DND-41 (cell line): ENCODE measurements around the gene KICS2.

Experiments
- EZH2 ChIP-seq: IDR thresholded peaks from 3 replicates; pipeline ENCODE4 v1.6.1; 2012; ENCODE audit warnings: borderline replicate concordance, low read depth, mild to moderate bottlenecking, moderate library complexity, low read length, inconsistent platforms; ENCODE audit not compliant: severe bottlenecking
- TF ChIP-seq, protein P1 (sequence below): IDR thresholded peaks from 2 replicates; pipeline ENCODE4 v1.5.1; 2012; ENCODE audit warnings: borderline replicate concordance, low read length, moderate library complexity, mild to moderate bottlenecking; ENCODE audit not compliant: poor library complexity, severe bottlenecking; ENCODE audit errors: extremely low read depth

DNA sequence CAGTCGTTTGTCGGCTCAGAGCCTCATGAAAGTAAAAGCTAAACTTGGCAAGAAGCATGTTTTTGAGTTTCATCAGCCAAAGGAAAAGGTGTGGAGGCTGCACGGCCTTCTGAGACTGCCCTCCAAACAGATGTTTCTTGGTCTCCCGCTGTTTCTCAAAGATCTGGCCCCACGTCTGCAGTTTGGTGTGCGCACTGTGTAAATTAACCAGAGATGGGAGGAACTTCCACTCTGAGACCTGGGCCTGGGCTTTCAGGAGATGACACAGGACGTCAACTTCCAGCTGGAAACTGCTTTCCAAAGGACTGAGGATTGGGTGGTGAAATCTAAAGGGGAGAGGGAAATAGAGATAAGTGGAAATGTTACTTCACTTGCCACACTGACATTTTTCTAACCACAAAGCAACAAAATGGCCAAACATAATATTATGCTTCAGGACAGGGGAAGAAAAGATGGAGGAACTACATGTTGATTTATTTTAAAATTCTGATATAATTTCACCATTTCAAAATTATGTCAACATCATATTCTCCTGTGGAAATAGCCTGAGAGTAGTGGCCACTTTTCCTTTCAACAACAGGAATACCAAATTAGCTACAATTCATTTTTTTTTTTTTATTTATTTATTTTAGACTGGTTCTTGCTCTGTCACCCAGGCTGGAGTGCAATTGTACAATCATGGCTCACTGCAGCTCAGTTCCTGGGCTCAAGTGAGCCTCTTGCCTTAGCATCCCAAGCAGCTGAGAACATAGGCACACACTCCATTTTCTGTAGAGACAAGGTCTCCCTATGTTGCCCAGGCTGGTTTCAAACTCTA is 27.6 kb downstream of the KICS2 start:
- TF ChIP-seq, protein P1, sequence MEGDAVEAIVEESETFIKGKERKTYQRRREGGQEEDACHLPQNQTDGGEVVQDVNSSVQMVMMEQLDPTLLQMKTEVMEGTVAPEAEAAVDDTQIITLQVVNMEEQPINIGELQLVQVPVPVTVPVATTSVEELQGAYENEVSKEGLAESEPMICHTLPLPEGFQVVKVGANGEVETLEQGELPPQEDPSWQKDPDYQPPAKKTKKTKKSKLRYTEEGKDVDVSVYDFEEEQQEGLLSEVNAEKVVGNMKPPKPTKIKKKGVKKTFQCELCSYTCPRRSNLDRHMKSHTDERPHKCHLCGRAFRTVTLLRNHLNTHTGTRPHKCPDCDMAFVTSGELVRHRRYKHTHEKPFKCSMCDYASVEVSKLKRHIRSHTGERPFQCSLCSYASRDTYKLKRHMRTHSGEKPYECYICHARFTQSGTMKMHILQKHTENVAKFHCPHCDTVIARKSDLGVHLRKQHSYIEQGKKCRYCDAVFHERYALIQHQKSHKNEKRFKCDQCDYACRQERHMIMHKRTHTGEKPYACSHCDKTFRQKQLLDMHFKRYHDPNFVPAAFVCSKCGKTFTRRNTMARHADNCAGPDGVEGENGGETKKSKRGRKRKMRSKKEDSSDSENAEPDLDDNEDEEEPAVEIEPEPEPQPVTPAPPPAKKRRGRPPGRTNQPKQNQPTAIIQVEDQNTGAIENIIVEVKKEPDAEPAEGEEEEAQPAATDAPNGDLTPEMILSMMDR = no peak
- TF ChIP-seq EZH2 = no peak
